DMS53 treated with DMSO at 0.1 percent for 48 hours (cell line): Measurements from ENCODE around the gene UNC13B.
A peak's percentile ranks its signal among the peaks of the same experiment; 100 is the strongest.
"Not testable (repeated sequence)": the region's sequence is repeated elsewhere in the genome, so short reads cannot be mapped to it uniquely, and the experiment has no call there.

Experiments
- DNase-seq: peaks from one replicate; lab custom pipeline; 2025; ENCODE audit not compliant: unreplicated experiment; lab: John Stamatoyannopoulos, UW

Gene UNC13B

GRCh38 chr9:35162605-35163315 lies 951 bp downstream of the UNC13B start:
- no peak for DNase-seq

- DNase-seq: no peak
Measured at GRCh38 chr9:35163413-35163812, 1.6 kb downstream of the UNC13B start.

GRCh38 chr9:35164711-35165110 lies 2.9 kb downstream of the UNC13B start:
- DNase-seq: no peak

- not testable (repeated sequence) for DNase-seq
Measured at GRCh38 chr9:35167429-35167828, 5.6 kb downstream of the UNC13B start.

GRCh38 chr9:35168963-35169362 lies 7.2 kb downstream of the UNC13B start:
- no peak for DNase-seq

- no peak for DNase-seq
Measured at GRCh38 chr9:35172878-35173277, 11.1 kb downstream of the UNC13B start.

- no peak for DNase-seq
Measured at GRCh38 chr9:35177520-35177919, 15.7 kb downstream of the UNC13B start.

- peak; percentile 59 for DNase-seq
Measured at GRCh38 chr9:35179347-35180280, 17.8 kb downstream of the UNC13B start.

GRCh38 chr9:35180801-35181200 lies 19.0 kb downstream of the UNC13B start:
- DNase-seq: peak; percentile 16

- not testable (repeated sequence) for DNase-seq
Measured at GRCh38 chr9:35182401-35182800, 20.6 kb downstream of the UNC13B start.

GRCh38 chr9:35182996-35183754 lies 21.4 kb downstream of the UNC13B start:
- not testable (repeated sequence) for DNase-seq

GRCh38 chr9:35183755-35184480 lies 22.1 kb downstream of the UNC13B start:
- not testable (repeated sequence) for DNase-seq

- DNase-seq: no peak
Measured at GRCh38 chr9:35186524-35186923, 24.7 kb downstream of the UNC13B start.

GRCh38 chr9:35190203-35190602 lies 28.4 kb downstream of the UNC13B start:
- DNase-seq: no peak

- no peak for DNase-seq
Measured at GRCh38 chr9:35191105-35191504, 29.3 kb downstream of the UNC13B start.

- no peak for DNase-seq
Measured at GRCh38 chr9:35193762-35194161, 32.0 kb downstream of the UNC13B start.

- no peak for DNase-seq
Measured at GRCh38 chr9:35195683-35196082, 33.9 kb downstream of the UNC13B start.

GRCh38 chr9:35198191-35198590 lies 36.4 kb downstream of the UNC13B start:
- no peak for DNase-seq

GRCh38 chr9:35203528-35203927 lies 41.7 kb downstream of the UNC13B start:
- no peak for DNase-seq

GRCh38 chr9:35205340-35205739 lies 43.5 kb downstream of the UNC13B start:
- no peak for DNase-seq

GRCh38 chr9:35211854-35212253 lies 50.0 kb downstream of the UNC13B start:
- DNase-seq: no peak
